Activated CD8-positive, alpha-beta T cell treated with anti-CD3 and anti-CD28 coated beads for 36 hours (primary cell): ENCODE results near the gene RPS3. TPM values are rescaled to one million over a fixed set of nuclear protein-coding genes. Genes with fewer than 3 reads are reported as not detected.
"Not testable (repeated sequence)": the region's sequence is repeated elsewhere in the genome, so short reads cannot be mapped to it uniquely, and the experiment has no call there.

Source experiments
- ATAC-seq: fragments of 200-7000 bp; cut with Tn5 transposase; one replicate; pipeline ENCODE4 v1.10.0; 2021; ENCODE audit warnings: mild to moderate bottlenecking, moderate library complexity
- CTCF ChIA-PET: fragments of 350-600 bp; sonication (Branson Sonifier 250); formaldehyde crosslinking; loops from one replicate; lab custom pipeline; 2021; ENCODE audit warnings: antibody characterized with exemption; lab: Charles Lee
- POLR2A ChIA-PET: fragments of 350-600 bp; sonication (Branson Sonifier 250); formaldehyde crosslinking; loops from one replicate; lab custom pipeline; 2021; ENCODE audit warnings: antibody characterized with exemption; lab: Charles Lee
- DNase-seq: peaks from one replicate; pipeline ENCODE4 v3.0.0-alpha.2; 2020
- H3K27ac Mint-ChIP-seq: one replicate; pipeline ENCODE4 v1.8.0; 2021; ENCODE audit warnings: mild to moderate bottlenecking, mixed read lengths
- H3K27me3 Mint-ChIP-seq: one replicate; pipeline ENCODE4 v1.8.0; 2021; ENCODE audit warnings: mixed read lengths
- H3K36me3 Mint-ChIP-seq: one replicate; pipeline ENCODE4 v1.8.0; 2021; ENCODE audit warnings: low read depth, mixed read lengths
- H3K4me1 Mint-ChIP-seq: one replicate; pipeline ENCODE4 v1.8.0; 2021; ENCODE audit warnings: low read depth, mixed read lengths
- H3K4me3 Mint-ChIP-seq: one replicate; pipeline ENCODE4 v1.8.0; 2021; ENCODE audit warnings: mild to moderate bottlenecking, moderate library complexity, mixed read lengths
- H3K9me3 Mint-ChIP-seq: one replicate; pipeline ENCODE4 v1.8.0; 2021; ENCODE audit warnings: mixed read lengths
- intact Hi-C: fragments of 100-400 bp; cut with micrococcal nuclease; formaldehyde crosslinking; loops from one replicate; pipeline ENCODE4 v1.10.0; 2022
- total RNA-seq, 2 experiments: library from RNA; stranded (reverse); gene quantifications; one replicate each; pipeline ENCODE4 v1.2.3, GENCODE V29; 2021
- TF ChIP-seq, protein P1 (sequence below): fragments of 200-600 bp; IDR thresholded peaks from one replicate; pipeline ENCODE4 v1.8.0; 2022; ENCODE audit warnings: antibody characterized with exemption, mild to moderate bottlenecking

The RPS3 gene
- total RNA-seq, 2 experiments from 2014 or later: 4,906 to 4,954 TPM

DNA sequence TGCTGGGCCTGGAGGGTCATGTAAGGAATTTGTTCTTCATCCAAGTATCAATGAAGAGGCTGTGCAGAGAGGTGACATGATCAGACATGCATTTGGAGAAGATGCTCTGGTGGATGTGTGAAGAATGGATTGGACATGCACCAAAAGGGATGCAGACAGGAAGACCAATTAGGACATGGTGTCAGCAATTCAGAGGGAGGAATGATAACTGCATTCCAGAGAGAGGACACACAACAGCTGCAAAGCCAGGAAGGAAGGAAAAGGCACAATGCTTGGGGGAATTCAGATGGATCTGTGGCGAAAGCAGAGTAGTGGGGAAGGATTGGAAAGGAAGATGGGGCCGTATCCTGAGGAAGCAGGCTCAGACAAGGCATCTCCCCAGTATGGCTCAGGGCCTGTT, 42.7 kb upstream of the RPS3 start:
- Mint-ChIP-seq H3K4me3 (no peak overlapping the region), H3K4me1 (peaks cover 13% of the 10 kb centered on the region), H3K9me3 (no peaks in the 10 kb centered on the region), H3K36me3 (no peaks in the 10 kb centered on the region), H3K27ac (no peak overlapping the region), H3K27me3 (no peaks in the 10 kb centered on the region)
- intact Hi-C loops: no loop called here
- no peak for ATAC-seq
- ChIA-PET CTCF (interaction anchor here (1.1 to 2.7 kb wide), 3 partner anchors 24 to 77 kb away, joined by 4 to 16 read pairs (median 10); no protein-coding TSS in a partner anchor), POLR2A (interaction anchor here (0.6 to 1.9 kb wide), 3 partner anchors 9 to 119 kb away, joined by 3 to 7 read pairs (median 3); no protein-coding TSS in a partner anchor)
- no peak for DNase-seq
- TF ChIP-seq, protein P1, sequence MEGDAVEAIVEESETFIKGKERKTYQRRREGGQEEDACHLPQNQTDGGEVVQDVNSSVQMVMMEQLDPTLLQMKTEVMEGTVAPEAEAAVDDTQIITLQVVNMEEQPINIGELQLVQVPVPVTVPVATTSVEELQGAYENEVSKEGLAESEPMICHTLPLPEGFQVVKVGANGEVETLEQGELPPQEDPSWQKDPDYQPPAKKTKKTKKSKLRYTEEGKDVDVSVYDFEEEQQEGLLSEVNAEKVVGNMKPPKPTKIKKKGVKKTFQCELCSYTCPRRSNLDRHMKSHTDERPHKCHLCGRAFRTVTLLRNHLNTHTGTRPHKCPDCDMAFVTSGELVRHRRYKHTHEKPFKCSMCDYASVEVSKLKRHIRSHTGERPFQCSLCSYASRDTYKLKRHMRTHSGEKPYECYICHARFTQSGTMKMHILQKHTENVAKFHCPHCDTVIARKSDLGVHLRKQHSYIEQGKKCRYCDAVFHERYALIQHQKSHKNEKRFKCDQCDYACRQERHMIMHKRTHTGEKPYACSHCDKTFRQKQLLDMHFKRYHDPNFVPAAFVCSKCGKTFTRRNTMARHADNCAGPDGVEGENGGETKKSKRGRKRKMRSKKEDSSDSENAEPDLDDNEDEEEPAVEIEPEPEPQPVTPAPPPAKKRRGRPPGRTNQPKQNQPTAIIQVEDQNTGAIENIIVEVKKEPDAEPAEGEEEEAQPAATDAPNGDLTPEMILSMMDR: no peak

DNA sequence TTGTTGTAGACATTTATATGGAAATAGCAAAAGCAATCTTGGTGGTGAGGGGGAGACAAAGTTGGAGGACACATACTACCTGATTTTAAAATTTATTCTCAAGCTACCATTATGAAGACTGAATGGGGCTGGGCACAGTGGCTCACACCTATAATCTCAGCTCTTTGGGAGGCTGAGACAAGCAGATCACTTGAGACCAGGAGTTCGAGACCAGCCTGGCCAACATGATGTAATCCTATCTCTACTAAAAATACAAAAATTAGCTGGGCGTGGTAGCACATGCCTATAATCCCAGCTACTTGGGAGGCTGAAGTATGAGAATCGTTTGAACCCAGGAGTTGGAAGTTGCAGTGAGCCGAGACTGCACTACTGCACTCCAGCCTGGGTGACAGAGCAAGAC, 37.0 kb upstream of the RPS3 start:
- H3K27me3 Mint-ChIP-seq, ATAC-seq, H3K36me3 Mint-ChIP-seq, H3K9me3 Mint-ChIP-seq, H3K4me1 Mint-ChIP-seq, H3K27ac Mint-ChIP-seq, DNase-seq, H3K4me3 Mint-ChIP-seq, intact Hi-C loops: not testable (repeated sequence)
- POLR2A ChIA-PET: interaction anchor here (0.9 to 1.4 kb wide), 3 partner anchors 11 to 87 kb away, joined by 3 to 6 read pairs (median 4); partner anchors contain the start of gene ARRB1
- CTCF ChIA-PET: interaction anchor here (1.0 to 2.5 kb wide), 6 partner anchors 10 to 82 kb away, joined by 3 to 10 read pairs (median 9); no protein-coding TSS in a partner anchor

- Mint-ChIP-seq H3K4me1 (peaks cover 11% of the 10 kb centered on the region), H3K27me3 (no peaks in the 10 kb centered on the region), H3K36me3 (peaks cover 2% of the 10 kb centered on the region), H3K27ac (no peak overlapping the region), H3K4me3 (no peak overlapping the region), H3K9me3 (peaks cover 6% of the 10 kb centered on the region)
- ChIA-PET CTCF (no interaction called here), POLR2A (no interaction called here)
- ATAC-seq (no peak), DNase-seq (no peak)
- TF ChIP-seq, protein P1: no peak
- intact Hi-C loops: no loop called here
Measured at GRCh38 chr11:75365711-75366181, 33.6 kb upstream of the RPS3 start.

- H3K36me3 Mint-ChIP-seq, H3K9me3 Mint-ChIP-seq, intact Hi-C loops, H3K4me3 Mint-ChIP-seq, DNase-seq, H3K27me3 Mint-ChIP-seq, ATAC-seq, H3K27ac Mint-ChIP-seq, CTCF ChIA-PET: not testable (repeated sequence)
- POLR2A ChIA-PET: interaction anchor here (0.6 kb wide), 1 partner anchor 15 kb away, joined by 3 read pairs; no protein-coding TSS in a partner anchor
- peaks cover 11% of the 10 kb centered on the region for H3K4me1 Mint-ChIP-seq
Measured at GRCh38 chr11:75366826-75367225, 32.5 kb upstream of the RPS3 start.

- Mint-ChIP-seq H3K4me1 (peaks cover 11% of the 10 kb centered on the region), H3K4me3 (no peak overlapping the region), H3K36me3 (peaks cover 2% of the 10 kb centered on the region), H3K27ac (peak overlapping the region; percentile 21), H3K27me3 (no peaks in the 10 kb centered on the region), H3K9me3 (peaks cover 6% of the 10 kb centered on the region)
- DNase-seq (no peak), ATAC-seq (no peak)
- ChIA-PET POLR2A (no interaction called here), CTCF (interaction anchor here (0.7 to 1.3 kb wide), 2 partner anchors 17 to 90 kb away, joined by 4 to 6 read pairs; no protein-coding TSS in a partner anchor)
- intact Hi-C loops: no loop called here
- TF ChIP-seq, protein P1: no peak
Measured at GRCh38 chr11:75369560-75370255, 29.6 kb upstream of the RPS3 start.
